AG08396 (cell line): ENCODE measurements around the gene ATP11A.

Experiments
- DNase-seq: peaks from one replicate; pipeline ENCODE4 v3.0.0; 2012; ENCODE audit warnings: low spot score, mixed read lengths

Gene ATP11A

GRCh38 chr13:112689303-112690245 is at the start of gene ATP11A:
ATP11A (plus strand) TSS chr13:112690038; CDS start chr13:112690417, 379 bp downstream.
- DNase-seq: peak; percentile 99

GRCh38 chr13:112641456-112642089 is 48.3 kb upstream of the ATP11A start:
- DNase-seq: no peak

- DNase-seq: no peak
Measured at GRCh38 chr13:112642090-112642460, 47.8 kb upstream of the ATP11A start.

- DNase-seq: no peak
Measured at GRCh38 chr13:112643759-112644459, 45.9 kb upstream of the ATP11A start.

- DNase-seq: no peak
Measured at GRCh38 chr13:112645327-112645914, 44.4 kb upstream of the ATP11A start.

GRCh38 chr13:112647256-112647655 is 42.6 kb upstream of the ATP11A start:
- DNase-seq: no peak

- DNase-seq: no peak
Measured at GRCh38 chr13:112648101-112648500, 41.7 kb upstream of the ATP11A start.

- no peak for DNase-seq
Measured at GRCh38 chr13:112648966-112649690, 40.7 kb upstream of the ATP11A start.

- no peak for DNase-seq
Measured at GRCh38 chr13:112651311-112651710, 38.5 kb upstream of the ATP11A start.

- DNase-seq: no peak
Measured at GRCh38 chr13:112651750-112652511, 37.9 kb upstream of the ATP11A start.

GRCh38 chr13:112652512-112653070 is 37.2 kb upstream of the ATP11A start:
- DNase-seq: no peak

GRCh38 chr13:112653071-112653470 is 36.8 kb upstream of the ATP11A start:
- DNase-seq: no peak

GRCh38 chr13:112655913-112656312 is 33.9 kb upstream of the ATP11A start:
- no peak for DNase-seq

GRCh38 chr13:112657850-112658445 is 31.9 kb upstream of the ATP11A start:
- peak; percentile 47 for DNase-seq

GRCh38 chr13:112658808-112659207 is 31.0 kb upstream of the ATP11A start:
- DNase-seq: no peak

- no peak for DNase-seq
Measured at GRCh38 chr13:112661291-112661690, 28.5 kb upstream of the ATP11A start.

GRCh38 chr13:112664501-112665203 is 25.2 kb upstream of the ATP11A start:
- DNase-seq: peak; percentile 30

- no peak for DNase-seq
Measured at GRCh38 chr13:112668924-112669323, 20.9 kb upstream of the ATP11A start.

- DNase-seq: no peak
Measured at GRCh38 chr13:112669881-112670499, 19.8 kb upstream of the ATP11A start.
